AG04449 (cell line): ENCODE results near the gene SPIRE1.

Experiments
- CTCF ChIA-PET: fragments of 350-600 bp; formaldehyde crosslinking; extraction: SDS; loops from one replicate; lab custom pipeline; 2021; ENCODE audit warnings: antibody characterized with exemption; lab: Yijun Ruan, JAX
- POLR2A ChIA-PET: fragments of 400-600, 350-600 bp; formaldehyde crosslinking; extraction: SDS; loops from one replicate; lab custom pipeline; 2020; ENCODE audit warnings: antibody characterized with exemption, inconsistent platforms; lab: Yijun Ruan, JAX
- DNase-seq: peaks from one replicate; pipeline ENCODE4 v3.0.0-alpha.2; 2010; ENCODE audit warnings: low read depth, low spot score
- H3K4me3 ChIP-seq: 2 replicates; pipeline ENCODE4 v1.5.1; 2011; ENCODE audit warnings: low read depth, mild to moderate bottlenecking, control low read depth, low read length
- CTCF ChIP-seq: IDR thresholded peaks from one replicate; pipeline ENCODE4 v1.5.1; 2011; ENCODE audit warnings: mild to moderate bottlenecking, moderate library complexity, low read length, control low read depth, inconsistent platforms; ENCODE audit not compliant: insufficient read depth; ENCODE audit errors: missing control alignments

SPIRE1 gene

GRCh38 chr18:12615748-12616147, 42.2 kb downstream of the SPIRE1 start:
- ChIA-PET CTCF (interaction anchor here (0.9 to 1.2 kb wide), 2 partner anchors 76 to 98 kb away, joined by 3 to 7 read pairs; no protein-coding TSS in a partner anchor), POLR2A (no interaction called here)

GRCh38 chr18:12608301-12608700, 49.6 kb downstream of the SPIRE1 start:
- ChIA-PET POLR2A (no interaction called here), CTCF (no interaction called here)
- no peak for TF ChIP-seq CTCF
- H3K4me3 ChIP-seq = no peak overlapping the region
- no peak for DNase-seq

More at GRCh38 chr18:12615748-12616147, 42.2 kb downstream of the SPIRE1 start:
- TF ChIP-seq CTCF = no peak
- H3K4me3 ChIP-seq = no peak overlapping the region
- DNase-seq = no peak

GRCh38 chr18:12606592-12607315, 51.2 kb downstream of the SPIRE1 start:
- POLR2A ChIA-PET = interaction anchor here (2.1 kb wide), 1 partner anchor 9 kb away, joined by 11 read pairs; no protein-coding TSS in a partner anchor
- no peak for TF ChIP-seq CTCF

GRCh38 chr18:12604445-12605007, 53.4 kb downstream of the SPIRE1 start:
- no peak overlapping the region for H3K4me3 ChIP-seq
- ChIA-PET CTCF (no interaction called here), POLR2A (no interaction called here)
- no peak for DNase-seq
- TF ChIP-seq CTCF = no peak

More at GRCh38 chr18:12606592-12607315, 51.2 kb downstream of the SPIRE1 start:
- no peak for DNase-seq
- no peak overlapping the region for H3K4me3 ChIP-seq
- CTCF ChIA-PET = interaction anchor here (1.2 to 1.7 kb wide), 3 partner anchors 9 to 335 kb away, joined by 3 read pairs; no protein-coding TSS in a partner anchor

GRCh38 chr18:12599966-12600365, 57.9 kb downstream of the SPIRE1 start:
- POLR2A ChIA-PET = no interaction called here

More at GRCh38 chr18:12599966-12600365, 57.9 kb downstream of the SPIRE1 start:
- no peak overlapping the region for H3K4me3 ChIP-seq
- CTCF ChIA-PET = interaction anchor here (0.5 to 1.2 kb wide), 2 partner anchors 18 to 870 kb away, joined by 3 to 4 read pairs; no protein-coding TSS in a partner anchor
- no peak for TF ChIP-seq CTCF
- no peak for DNase-seq
